H1 (cell line): ENCODE results near the gene UMAD1. TPM values are rescaled to one million over a fixed set of nuclear protein-coding genes. Genes with fewer than 3 reads are reported as not detected.

Experiments used
- CTCF ChIA-PET: fragments of 300-600 bp; sonication (Branson Sonifier 250); formaldehyde crosslinking; loops from one replicate; lab custom pipeline; 2021; ENCODE audit not compliant: partially characterized antibody; lab: Charles Lee
- POLR2A ChIA-PET: fragments of 300-600 bp; sonication (Branson Sonifier 250); formaldehyde crosslinking; loops from one replicate; lab custom pipeline; 2021; ENCODE audit warnings: inconsistent platforms; ENCODE audit not compliant: partially characterized antibody; lab: Charles Lee
- DNase-seq, 2 experiments: peaks; one replicate each; pipeline versions ENCODE4 v3.0.0 to v3.0.0-alpha.2; 2010 to 2022; ENCODE audit warnings: low spot score in 2 of 2, low read depth in 1 of 2, mixed read lengths in 1 of 2
- FAIRE-seq: peaks from 2 replicates; lab custom pipeline; 2011; peaks lifted over from hg19 to GRCh38; lab: Jason Lieb, UNC
- H2AFZ ChIP-seq: 2 replicates; pipeline ENCODE4 v1.8.1; 2012; ENCODE audit warnings: low read length, inconsistent platforms
- H2AK5ac ChIP-seq: 2 replicates; pipeline ENCODE4 v1.6.1; 2013; ENCODE audit warnings: low read depth, low read length
- H2BK120ac ChIP-seq: replicated peaks from 2 replicates; pipeline ENCODE3; 2013; ENCODE audit warnings: low read depth, low read length, inconsistent platforms
- H2BK12ac ChIP-seq: 2 replicates; pipeline ENCODE4 v1.6.1; 2013; ENCODE audit warnings: low read depth, low read length
- H2BK15ac ChIP-seq: 2 replicates; pipeline ENCODE4 v1.6.1; 2013; ENCODE audit warnings: low read length
- H2BK20ac ChIP-seq: 2 replicates; pipeline ENCODE4 v1.6.1; 2013; ENCODE audit warnings: low read length
- H2BK5ac ChIP-seq: 2 replicates; pipeline ENCODE4 v1.6.1; 2013; ENCODE audit warnings: low read depth, low read length
- H3K14ac ChIP-seq: 2 replicates; pipeline ENCODE4 v1.6.1; 2013; ENCODE audit warnings: inconsistent platforms; ENCODE audit not compliant: insufficient read length
- H3K18ac ChIP-seq: 2 replicates; pipeline ENCODE4 v1.6.1; 2013; ENCODE audit warnings: low read length; ENCODE audit errors: extremely low read depth
- H3K23ac ChIP-seq: 2 replicates; pipeline ENCODE4 v1.6.1; 2013; ENCODE audit warnings: inconsistent platforms; ENCODE audit not compliant: insufficient read length
- H3K23me2 ChIP-seq: 2 replicates; pipeline ENCODE4 v1.6.1; 2013; ENCODE audit warnings: low read depth, low read length
- H3K27ac ChIP-seq: 2 replicates; pipeline ENCODE4 v1.6.1; 2011; ENCODE audit warnings: low read depth, low read length, inconsistent platforms
- H3K27me3 ChIP-seq, 4 experiments: replicated peaks in 1 of 4; 1 replicate in 1 of 4; 2 replicates in 3 of 4; pipeline versions ENCODE4 v1.6.1 to v1.8.1; 2011 to 2013; ENCODE audit warnings: low read length in 3 of 4, mild to moderate bottlenecking in 3 of 4, inconsistent platforms in 2 of 4, mixed read lengths in 2 of 4, moderate library complexity in 1 of 4; ENCODE audit not compliant: control insufficient read depth in 3 of 4, insufficient read depth in 3 of 4; ENCODE audit errors: extremely low read depth in 1 of 4
- H3K36me3 ChIP-seq, 4 experiments: 2 replicates each; pipeline versions ENCODE4 v1.6.1 to v1.8.1; 2011 to 2013; ENCODE audit warnings: mild to moderate bottlenecking in 4 of 4, low read length in 3 of 4, moderate library complexity in 2 of 4, control low read depth in 1 of 4, inconsistent platforms in 1 of 4; ENCODE audit not compliant: insufficient read depth in 4 of 4, control insufficient read depth in 2 of 4
- H3K4ac ChIP-seq: replicated peaks from 2 replicates; pipeline ENCODE3; 2013; ENCODE audit warnings: low read length, low read depth, mixed read lengths, inconsistent platforms; ENCODE audit not compliant: insufficient read length
- H3K4me1 ChIP-seq, 4 experiments: replicated peaks in 1 of 4; 1 replicate in 1 of 4; 2 replicates in 3 of 4; pipeline versions ENCODE4 v1.6.1 to v1.8.1; 2011 to 2013; ENCODE audit warnings: low read length in 3 of 4, inconsistent platforms in 2 of 4, mixed read lengths in 1 of 4; ENCODE audit not compliant: insufficient read depth in 4 of 4, control insufficient read depth in 3 of 4
- H3K4me2 ChIP-seq, 2 experiments: 2 replicates each; pipeline versions ENCODE4 v1.6.1 to v1.8.1; 2011 to 2013; ENCODE audit warnings: low read depth in 2 of 2, low read length in 2 of 2, control low read depth in 1 of 2, inconsistent platforms in 1 of 2, mild to moderate bottlenecking in 1 of 2; ENCODE audit not compliant: insufficient read depth in 1 of 2
- H3K4me3 ChIP-seq, 4 experiments: fragments of 200-600, 300-600 bp in 1 of 4; sonication (generic), shearing (Covaris generic), sonication (Bioruptor Twin) in 1 of 4; 2 replicates each; pipeline versions ENCODE4 v1.5.1 to v1.8.1; 2011 to 2016; ENCODE audit warnings: low read length in 4 of 4, low read depth in 3 of 4, control low read depth in 2 of 4, inconsistent platforms in 2 of 4, mild to moderate bottlenecking in 2 of 4, mixed read lengths in 1 of 4, moderate library complexity in 1 of 4; ENCODE audit not compliant: insufficient read depth in 2 of 4; ENCODE audit errors: extremely low read depth in 1 of 4
- H3K56ac ChIP-seq: replicated peaks from 2 replicates; pipeline ENCODE3; 2013; ENCODE audit warnings: low read depth, mild to moderate bottlenecking, mixed read lengths, low read length, inconsistent platforms; ENCODE audit not compliant: insufficient read length
- H3K79me1 ChIP-seq: 2 replicates; pipeline ENCODE4 v1.6.1; 2013; ENCODE audit warnings: low read depth, low read length, control low read depth
- H3K79me2 ChIP-seq, 2 experiments: 2 replicates each; pipeline versions ENCODE4 v1.6.1 to v1.8.1; 2012 to 2013; ENCODE audit warnings: low read length in 2 of 2, mild to moderate bottlenecking in 2 of 2, inconsistent platforms in 1 of 2; ENCODE audit not compliant: insufficient read depth in 2 of 2, control insufficient read depth in 1 of 2
- H3K9ac ChIP-seq, 4 experiments: replicated peaks in 1 of 4; 1 replicate in 1 of 4; 2 replicates in 3 of 4; pipeline versions ENCODE4 v1.6.1 to v1.8.1; 2011 to 2013; ENCODE audit warnings: low read depth in 3 of 4, low read length in 3 of 4, control low read depth in 2 of 4, mild to moderate bottlenecking in 2 of 4, moderate library complexity in 2 of 4, inconsistent platforms in 1 of 4; ENCODE audit errors: extremely low read depth in 1 of 4
- H3K9me3 ChIP-seq, 2 experiments: 2 replicates each; pipeline versions ENCODE4 v1.6.1 to v1.8.1; 2012 to 2013; ENCODE audit warnings: mild to moderate bottlenecking in 2 of 2, moderate library complexity in 2 of 2, control low read depth in 1 of 2, inconsistent platforms in 1 of 2, low read depth in 1 of 2, low read length in 1 of 2, mixed read lengths in 1 of 2; ENCODE audit not compliant: insufficient read depth in 2 of 2
- H4K20me1 ChIP-seq, 2 experiments: replicated peaks in 1 of 2; 2 replicates each; pipeline versions ENCODE3 to v1.8.1; 2011 to 2013; ENCODE audit warnings: inconsistent platforms in 2 of 2, low read length in 2 of 2, mild to moderate bottlenecking in 1 of 2; ENCODE audit not compliant: insufficient read depth in 2 of 2, control insufficient read depth in 1 of 2
- H4K5ac ChIP-seq: 2 replicates; pipeline ENCODE4 v1.6.1; 2013; ENCODE audit warnings: low read length, low read depth, mixed read lengths, inconsistent platforms; ENCODE audit not compliant: insufficient read length
- H4K8ac ChIP-seq: 2 replicates; pipeline ENCODE4 v1.8.0; 2013; ENCODE audit warnings: mild to moderate bottlenecking, moderate library complexity, low read length, inconsistent platforms; ENCODE audit not compliant: insufficient read depth; ENCODE audit errors: extremely low read depth
- H4K91ac ChIP-seq: replicated peaks from 2 replicates; pipeline ENCODE3; 2013; ENCODE audit warnings: low read length, mixed read lengths, inconsistent platforms; ENCODE audit not compliant: insufficient read length
- PHF8 ChIP-seq: fragments of 200-600 bp; sonication (generic); conservative IDR thresholded peaks from 2 replicates; pipeline ENCODE4 v1.7.1; 2012; ENCODE audit warnings: low read depth, mild to moderate bottlenecking, inconsistent platforms, low read length, moderate library complexity
- TCF12 ChIP-seq: IDR thresholded peaks from 2 replicates; pipeline ENCODE4 v1.6.1; 2011; ENCODE audit warnings: low read depth, mild to moderate bottlenecking, low read length
- WGBS, 2 experiments: shearing (Covaris generic) in 1 of 2; methylation state at CpG; one replicate each; pipeline versions ENCODE4 v1.1.6 to v1.1.7; 2013 to 2015; ENCODE audit warnings: low lambda C conversion rate in 2 of 2, mixed read lengths in 2 of 2, inconsistent platforms in 1 of 2, low coverage in 1 of 2, missing lambda C conversion rate in 1 of 2; ENCODE audit not compliant: insufficient replicate concordance in 2 of 2, insufficient coverage in 1 of 2, insufficient read length in 1 of 2; ENCODE audit errors: extremely low coverage in 1 of 2, missing lambda C conversion rate in 1 of 2; 5-methylcytosine and 5-hydroxymethylcytosine counted together
- polyA plus RNA-seq, 7 experiments: library from polyadenylated mRNA; depleted of rRNA in 3 of 7; stranded (reverse) in 5 of 7; unstranded in 2 of 7; fragments of >200 nt in 5 of 7; fragments of 200-250 nt in 2 of 7; gene quantifications; 1 replicate in 5 of 7; 2 replicates in 1 of 7; 4 replicates in 1 of 7; pipeline versions ENCODE4 v1.2.1 to v1.2.3, GENCODE V29; 2011 to 2013; ENCODE audit warnings: missing spikeins in 2 of 7, mixed read lengths in 2 of 7
- total RNA-seq: library from RNA; stranded (reverse); fragmentation: NEBNext Ultra II Directional; extraction: Animal tissue kit (Norgen Biotek cat#: 25700); gene quantifications from 2 replicates; pipeline ENCODE4 v1.2.1, GENCODE V29; 2021

The UMAD1 gene
- total and polyA plus RNA-seq, 2 of the 8 experiments (the other 6 are each of a cell fraction or from before 2014, with no cell fraction given): 10.4 to 12.3 TPM

DNA sequence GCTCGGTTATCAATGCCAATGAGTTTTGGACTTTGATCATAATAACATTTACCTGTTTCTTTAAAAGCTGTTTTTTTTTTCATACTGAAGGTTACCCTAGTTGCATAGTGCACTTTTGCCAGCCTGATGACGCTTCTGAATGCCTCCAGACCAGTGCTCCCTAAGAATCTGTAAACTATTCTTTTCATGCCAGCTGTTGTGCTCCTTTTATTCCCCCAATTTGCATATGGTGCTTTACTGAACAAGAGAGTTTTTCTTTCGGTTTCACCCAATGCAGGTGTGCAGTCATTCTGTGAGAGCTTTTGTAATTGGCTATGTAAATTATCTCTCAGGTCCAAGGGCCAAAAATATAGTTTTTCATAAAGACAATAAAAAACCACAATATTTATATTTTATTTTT, 279.9 kb downstream of the UMAD1 start:
- H2BK120ac ChIP-seq: no peak overlapping the region
- H3K4me1 ChIP-seq: peaks cover 0 to 26% (median 2%) of the 10 kb centered on the region in 4 experiments; a peak in 3 of 7 replicates
- H2AFZ ChIP-seq: no peak overlapping the region
- H3K79me1 ChIP-seq: no peaks in the 10 kb centered on the region
- H2BK15ac ChIP-seq: no peak overlapping the region
- H4K91ac ChIP-seq: no peak overlapping the region
- no peak overlapping the region for H3K4me3 ChIP-seq
- no peak for DNase-seq
- H3K9me3 ChIP-seq: no peaks in the 10 kb centered on the region
- WGBS, 2 experiments: 54% methylated on average over 3 of the region's 3 CpGs; no CpG with 5 or more reads in 1 of the 2 experiments
- ChIA-PET POLR2A (interaction anchor here (1.2 to 1.4 kb wide), 2 partner anchors 13 to 16 kb away, joined by 3 to 5 read pairs; no protein-coding TSS in a partner anchor), CTCF (interaction anchor here (0.6 to 0.8 kb wide), 2 partner anchors 52 to 54 kb away, joined by 3 read pairs; no protein-coding TSS in a partner anchor)
- FAIRE-seq: no peak
- H3K18ac ChIP-seq: no peak overlapping the region
- H4K8ac ChIP-seq: no peak overlapping the region
- H3K27ac ChIP-seq: no peak overlapping the region
- TF ChIP-seq TCF12 (0 out of 2 replicates have a peak, but pooled peaks have one; percentile 48), PHF8 (no peak)
- no peaks in the 10 kb centered on the region for H3K36me3 ChIP-seq
- peak overlapping the region in 1 of 2 experiments; percentile 9; a peak in 1 of 4 replicates for H3K4me2 ChIP-seq
- no peaks in the 10 kb centered on the region for H3K79me2 ChIP-seq
- no peak overlapping the region for H2AK5ac ChIP-seq
- no peak overlapping the region for H3K4ac ChIP-seq
- H2BK12ac ChIP-seq: no peak overlapping the region
- no peak overlapping the region for H2BK20ac ChIP-seq
- no peaks in the 10 kb centered on the region; the same call in 1 of the 2 replicates for H3K23me2 ChIP-seq
- H3K14ac ChIP-seq: no peak overlapping the region
- H4K20me1 ChIP-seq: no peaks in the 10 kb centered on the region
- no peak overlapping the region for H3K23ac ChIP-seq
- no peak overlapping the region for H2BK5ac ChIP-seq
- no peak overlapping the region; a peak in 1 of 7 replicates for H3K9ac ChIP-seq
- H4K5ac ChIP-seq: no peak overlapping the region
- no peaks in the 10 kb centered on the region for H3K27me3 ChIP-seq
- H3K56ac ChIP-seq: no peak overlapping the region
